ENCODE data around the gene ALPL.
A peak's percentile ranks its signal among the peaks of the same experiment; 100 is the strongest.
"Not testable (repeated sequence)": the region's sequence is repeated elsewhere in the genome, so short reads cannot be mapped to it uniquely, and the experiment has no call there.

The ALPL gene

DNA sequence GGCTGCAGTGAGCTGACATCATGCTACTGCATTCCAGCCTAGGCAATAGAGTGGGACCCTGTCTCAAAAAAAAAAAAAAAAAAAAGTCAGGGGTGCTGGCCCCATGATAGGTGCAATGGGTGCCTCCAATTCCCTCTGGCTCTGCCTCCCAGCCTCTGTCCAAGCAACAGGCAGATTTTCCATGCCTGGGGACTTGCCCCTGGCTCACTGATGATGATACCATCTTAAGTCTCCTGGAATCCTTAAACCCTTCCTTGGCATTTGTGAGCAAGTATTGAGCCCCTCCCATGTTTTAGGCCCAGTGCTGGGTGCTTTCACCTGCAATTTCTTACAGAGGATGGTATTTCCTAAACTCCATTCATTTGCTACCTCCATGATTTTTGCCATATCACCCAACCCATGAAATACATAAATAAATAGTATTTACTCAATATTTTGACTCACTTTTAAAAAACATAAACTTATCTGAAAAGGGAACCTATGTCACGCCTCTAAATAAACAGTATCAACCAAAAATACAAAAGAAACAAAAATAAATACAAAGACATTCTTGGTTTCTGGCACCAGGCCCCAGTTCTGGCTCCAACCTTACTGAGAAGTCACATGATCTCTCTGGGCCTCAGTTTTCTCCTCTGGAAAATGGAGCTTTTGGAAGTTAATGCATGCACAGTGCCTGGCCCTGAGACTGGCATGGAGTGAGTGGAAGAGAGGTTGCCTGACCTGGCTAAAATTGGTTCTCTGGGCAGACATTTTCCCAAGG lies 1.5 kb upstream of the ALPL start:
- no peak for DNase-seq (ENCODE audit: low read depth)

- DNase-seq (ENCODE audit: low read depth): peak; percentile 45
Measured at GRCh38 chr1:21508580-21509350, 458 bp upstream of the ALPL start.

DNA sequence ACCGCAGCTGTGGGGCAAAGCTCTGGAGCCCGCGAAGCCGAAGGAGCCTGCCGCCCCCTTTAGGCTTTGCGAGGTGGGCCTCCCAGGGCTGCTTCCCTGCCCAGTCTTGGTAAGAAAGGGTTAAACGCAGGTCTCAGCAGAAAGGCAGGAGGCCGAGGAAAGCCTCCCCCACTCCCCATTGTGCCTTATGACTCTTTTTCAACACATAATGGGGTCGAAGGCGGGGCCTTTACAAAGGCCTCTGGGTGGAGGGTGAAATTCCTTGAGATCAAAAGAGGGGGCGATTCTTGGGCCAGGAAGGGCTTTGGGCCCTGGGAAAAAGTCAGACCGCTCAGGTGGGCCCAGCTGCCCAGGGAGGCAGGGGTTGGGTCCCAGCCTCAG lies 880 bp downstream of the ALPL start:
- DNase-seq (ENCODE audit: low read depth): no peak

DNA sequence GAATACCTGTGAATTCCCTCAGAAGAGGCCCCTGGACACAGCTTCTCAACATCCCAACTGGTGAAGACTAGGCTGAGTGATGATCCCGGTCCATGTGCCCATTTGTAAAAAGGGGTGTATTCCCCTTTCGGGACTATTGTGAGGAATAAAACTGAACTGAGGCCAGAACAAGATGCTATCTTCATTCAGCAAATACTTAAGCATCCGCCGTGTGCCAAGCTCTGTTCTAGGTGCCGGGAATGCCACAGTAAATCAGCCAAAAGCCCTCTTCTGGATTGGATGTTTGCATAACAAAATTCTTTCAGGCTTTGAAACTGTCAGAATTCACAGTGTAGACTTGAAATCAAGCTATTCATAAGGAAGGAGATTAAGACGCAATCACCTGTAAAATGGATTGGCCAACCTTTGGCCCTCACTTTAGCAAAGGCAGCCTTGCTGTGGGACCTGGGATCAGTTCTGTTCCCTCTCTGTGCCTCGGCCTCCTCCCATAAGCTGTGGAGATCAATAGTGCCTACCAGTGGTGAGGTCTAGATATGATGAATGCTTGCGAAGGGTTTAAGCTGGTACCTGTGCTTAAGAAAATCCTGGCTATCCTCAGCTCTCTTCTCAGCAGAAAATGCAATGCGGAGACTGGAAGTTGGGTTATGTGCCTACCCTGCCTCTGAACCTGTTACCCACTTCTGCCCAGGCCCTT lies 1.8 kb downstream of the ALPL start:
- no peak for DNase-seq (ENCODE audit: low read depth)

GRCh38 chr1:21511579-21512522 lies 2.6 kb downstream of the ALPL start:
- DNase-seq (ENCODE audit: low read depth): no peak

DNA sequence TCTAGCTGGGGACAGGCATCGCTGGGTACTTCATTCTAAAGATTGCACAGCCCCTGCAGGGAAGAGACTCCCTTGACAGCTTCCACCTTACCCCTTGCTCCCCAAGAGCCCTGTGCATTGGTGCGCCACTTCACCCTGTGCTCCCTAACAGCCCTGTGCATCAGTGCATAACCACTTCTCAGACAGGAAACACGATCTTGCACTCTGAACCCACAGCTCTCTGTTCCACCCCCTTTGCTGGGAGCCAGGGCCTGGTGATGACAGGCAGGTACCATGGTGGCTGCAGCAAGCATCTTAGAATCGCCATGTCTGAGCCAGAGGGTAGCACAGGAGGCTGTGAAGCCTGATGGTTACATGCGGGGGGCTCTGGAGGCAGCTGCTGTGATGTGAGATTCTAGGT lies 5.0 kb downstream of the ALPL start:
- DNase-seq (ENCODE audit: low read depth): no peak

DNA sequence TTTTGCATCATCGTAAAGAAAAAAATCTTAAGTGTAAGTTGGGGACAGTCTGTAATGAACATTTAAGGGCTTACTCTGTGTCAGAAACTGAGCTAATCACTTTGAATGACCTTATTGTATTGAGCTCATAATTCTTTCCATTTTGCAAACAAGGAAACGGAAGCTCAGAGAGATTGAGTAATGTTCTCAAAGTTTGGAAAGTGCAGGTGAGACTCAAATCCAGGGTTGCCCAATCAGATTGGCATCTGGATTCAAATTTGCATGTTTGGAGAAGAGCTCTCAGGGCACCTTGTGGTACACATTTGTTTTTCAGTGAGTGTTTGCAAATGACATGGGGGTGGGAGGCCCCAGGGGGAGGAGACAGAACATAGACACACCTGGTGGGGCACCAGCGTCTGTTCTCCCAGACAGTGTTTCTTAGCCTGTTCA lies 8.0 kb downstream of the ALPL start:
- no peak for DNase-seq (ENCODE audit: low read depth)

- DNase-seq (ENCODE audit: low read depth): no peak
Measured at GRCh38 chr1:21517660-21518480, 8.6 kb downstream of the ALPL start.

GRCh38 chr1:21518774-21519455 lies 9.7 kb downstream of the ALPL start:
- no peak for DNase-seq (ENCODE audit: low read depth)

- not testable (repeated sequence) for DNase-seq (ENCODE audit: low read depth)
Measured at GRCh38 chr1:21519486-21520070, 10.4 kb downstream of the ALPL start.

DNA sequence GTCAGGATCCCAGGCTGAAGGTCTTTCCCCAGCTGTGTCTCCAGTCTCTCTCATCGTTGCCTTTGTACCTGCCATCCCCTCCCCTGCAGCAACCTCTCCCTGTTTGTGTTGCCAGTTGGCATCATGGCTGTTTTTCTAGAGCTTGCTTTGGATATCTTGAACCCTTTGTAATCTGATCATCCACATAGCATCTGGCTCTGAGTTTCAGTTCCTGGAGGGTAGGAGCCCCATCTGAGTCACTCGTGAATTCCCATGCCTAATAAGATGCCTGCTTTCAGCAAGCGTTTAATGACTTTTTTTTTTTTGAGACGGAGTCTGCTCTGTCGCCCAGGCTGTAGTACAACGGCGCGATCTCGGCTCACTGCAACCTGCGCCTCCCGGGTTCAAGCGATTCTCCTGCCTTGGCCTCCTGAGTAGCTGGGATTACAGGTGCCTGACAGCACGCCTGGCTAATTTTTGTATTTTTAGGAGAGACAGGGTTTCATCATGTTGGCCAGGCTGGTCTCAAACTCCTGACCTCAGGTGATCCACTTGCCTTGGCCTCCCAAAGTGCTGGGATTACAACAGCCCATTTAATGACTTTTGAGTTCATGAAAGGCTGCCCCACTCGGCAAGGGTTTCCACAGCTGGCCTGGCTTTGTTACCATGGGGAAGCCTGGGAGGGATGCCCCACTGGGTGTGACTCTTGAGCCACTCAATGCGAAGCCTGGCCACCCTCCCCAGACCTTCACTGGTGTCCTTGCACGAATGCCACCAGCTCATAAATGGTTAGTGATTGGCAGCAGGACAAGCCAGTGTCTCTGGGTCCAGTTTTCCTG lies 11.9 kb downstream of the ALPL start:
- DNase-seq (ENCODE audit: low read depth): no peak

GRCh38 chr1:21521717-21522060 lies 12.5 kb downstream of the ALPL start:
- DNase-seq (ENCODE audit: low read depth): no peak

DNA sequence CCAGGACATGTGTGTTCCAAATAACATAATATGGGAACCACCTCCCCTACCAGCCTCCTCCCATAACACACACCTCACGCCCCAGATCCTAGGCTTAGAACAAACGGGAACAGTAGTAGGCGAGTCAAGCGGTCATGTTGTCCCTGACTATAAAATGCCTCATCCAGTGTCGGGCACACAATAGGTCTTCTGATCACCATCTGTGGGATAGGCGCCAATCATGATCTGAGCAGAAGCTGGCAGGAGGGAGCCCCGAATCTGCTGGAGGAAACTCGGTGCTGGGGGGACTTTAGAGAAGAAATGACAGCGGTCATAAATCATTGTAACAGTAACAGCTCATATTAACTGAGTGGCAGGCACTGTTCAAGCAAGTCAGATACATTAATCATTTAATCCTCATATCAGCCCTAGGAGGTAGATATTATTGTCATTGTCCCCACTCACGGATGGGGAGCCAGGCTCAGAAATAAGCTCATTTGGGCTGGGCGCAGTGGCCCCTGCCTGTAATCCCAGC lies 13.4 kb downstream of the ALPL start:
- DNase-seq (ENCODE audit: low read depth): no peak

DNA sequence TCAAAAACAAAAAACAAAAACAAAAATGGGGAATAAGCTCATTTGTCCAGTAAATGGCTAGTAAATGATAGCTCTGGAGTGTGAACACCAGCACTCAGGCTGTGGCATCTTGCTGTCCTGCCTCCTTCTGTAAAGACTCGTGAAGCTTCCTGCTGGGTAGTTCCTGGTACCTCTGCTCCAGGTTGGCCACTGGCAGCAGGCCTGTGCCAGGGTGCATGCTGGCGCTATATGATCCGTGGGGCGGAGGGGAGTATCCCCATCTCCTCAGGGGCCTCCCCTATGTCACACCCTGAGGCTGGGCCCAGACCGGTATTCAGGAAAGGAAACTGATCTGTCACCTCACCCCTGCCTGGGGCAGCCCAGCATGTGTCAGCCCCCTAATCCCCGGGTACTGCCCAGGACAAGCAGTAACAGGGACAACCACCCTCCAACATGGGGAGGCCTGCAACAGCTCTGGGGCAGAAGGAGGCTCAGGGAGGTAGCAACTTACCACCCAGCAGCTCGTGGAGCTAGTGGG lies 14.1 kb downstream of the ALPL start:
- DNase-seq (ENCODE audit: low read depth): no peak

DNA sequence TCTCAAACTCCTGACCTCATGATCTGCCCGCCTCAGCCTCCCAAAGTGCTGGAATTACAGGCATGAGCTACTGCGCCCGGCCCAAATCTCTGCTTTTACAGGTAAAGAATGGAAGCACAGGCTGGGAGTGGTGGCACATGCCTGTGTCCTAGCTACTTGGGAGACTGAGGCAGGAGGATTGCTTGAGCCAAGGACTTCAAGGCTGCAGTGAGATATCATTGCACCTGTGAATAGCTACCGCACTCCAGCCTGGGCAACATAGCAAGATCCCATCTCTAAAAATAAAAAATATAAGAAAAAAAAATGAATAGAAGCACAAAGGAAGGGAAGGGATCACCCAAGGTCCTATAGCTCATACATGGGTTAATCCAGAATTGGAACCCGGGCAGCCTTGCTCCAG lies 15.0 kb downstream of the ALPL start:
- DNase-seq (ENCODE audit: low read depth): no peak

DNA sequence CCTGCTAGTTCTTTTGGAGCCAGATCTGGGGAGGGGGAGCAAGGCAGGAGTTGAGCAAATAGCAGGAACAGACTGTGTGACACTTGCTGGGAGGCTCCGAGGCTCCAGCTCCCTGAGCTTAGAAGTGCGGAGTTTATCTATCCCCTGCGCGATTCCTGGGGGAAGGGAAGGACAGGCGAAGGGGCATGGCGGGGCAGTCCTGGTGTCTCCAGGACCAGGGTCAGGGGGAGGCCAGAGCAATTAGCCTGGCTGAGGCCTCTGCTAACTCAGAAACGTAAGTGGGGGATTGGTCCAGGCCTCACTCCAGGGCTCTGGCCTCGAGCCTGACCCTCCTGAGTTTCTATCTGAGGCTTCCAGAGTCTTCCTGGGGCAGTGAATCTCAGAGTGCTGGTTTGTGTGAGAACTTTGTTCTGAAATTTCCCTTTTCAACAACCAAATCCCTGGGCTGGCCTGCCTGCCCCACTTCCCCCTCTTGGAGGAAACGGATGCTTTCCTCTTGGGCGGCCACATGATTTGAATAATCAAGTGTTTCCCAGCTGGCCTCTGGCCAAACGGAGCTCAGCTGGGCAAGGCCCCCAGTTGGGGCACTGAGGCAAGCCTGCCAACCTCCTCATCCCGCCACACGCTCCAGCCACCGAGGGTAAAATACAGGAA lies 15.6 kb downstream of the ALPL start:
- no peak for DNase-seq (ENCODE audit: low read depth)

DNA sequence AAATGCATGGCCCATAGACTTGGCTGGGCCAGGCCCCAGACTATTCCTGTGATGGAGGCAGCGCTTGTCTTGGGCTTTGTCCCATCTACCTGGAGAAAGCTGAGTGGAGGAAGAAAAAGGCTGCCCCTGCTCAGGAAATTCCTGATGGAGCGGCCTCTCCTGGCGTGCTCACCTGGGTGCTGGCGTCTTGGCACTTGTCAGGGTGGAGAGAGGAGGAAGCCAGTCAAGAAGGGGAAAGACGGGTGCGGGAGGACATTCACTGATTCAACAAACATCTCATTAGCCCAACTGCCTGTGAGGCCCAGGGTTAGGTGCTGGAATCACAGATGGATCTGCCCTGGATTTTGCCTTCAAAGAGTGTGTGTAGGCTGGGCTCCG lies 16.1 kb downstream of the ALPL start:
- no peak for DNase-seq (ENCODE audit: low read depth)

GRCh38 chr1:21526441-21526840 lies 17.2 kb downstream of the ALPL start:
- no peak for DNase-seq (ENCODE audit: low read depth)
